HG02938 (cell line): ENCODE results near the gene PPP1R15A.
"Not testable (repeated sequence)": the region's sequence is repeated elsewhere in the genome, so short reads cannot be mapped to it uniquely, and the experiment has no call there.

Source experiments
- ATAC-seq: cut with Tn5 transposase; IDR thresholded peaks from one replicate; pipeline ENCODE4 v1.9.1; 2021; ENCODE audit warnings: mild to moderate bottlenecking, moderate library complexity; ENCODE audit not compliant: unreplicated experiment

Gene PPP1R15A

DNA sequence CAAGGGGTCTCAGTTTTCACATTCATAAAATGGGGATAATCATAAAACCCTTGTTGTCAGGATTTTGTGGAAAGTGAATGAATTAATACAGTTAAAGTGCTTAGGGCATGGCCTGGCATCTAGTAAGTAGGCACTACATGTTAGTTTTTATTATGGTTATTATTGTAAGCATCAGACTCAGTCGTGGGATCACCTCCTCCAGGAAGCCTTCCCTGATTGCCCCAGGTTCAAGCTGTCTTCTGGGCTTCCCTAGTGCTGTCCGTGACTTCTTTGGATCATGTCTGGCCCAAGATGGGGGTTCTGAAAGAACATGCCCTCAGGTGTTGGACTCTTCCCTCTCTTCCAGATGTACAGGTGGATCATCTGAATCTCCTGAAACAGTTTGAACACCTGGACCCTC is 38.6 kb downstream of the PPP1R15A start:
- ATAC-seq: no peak

DNA sequence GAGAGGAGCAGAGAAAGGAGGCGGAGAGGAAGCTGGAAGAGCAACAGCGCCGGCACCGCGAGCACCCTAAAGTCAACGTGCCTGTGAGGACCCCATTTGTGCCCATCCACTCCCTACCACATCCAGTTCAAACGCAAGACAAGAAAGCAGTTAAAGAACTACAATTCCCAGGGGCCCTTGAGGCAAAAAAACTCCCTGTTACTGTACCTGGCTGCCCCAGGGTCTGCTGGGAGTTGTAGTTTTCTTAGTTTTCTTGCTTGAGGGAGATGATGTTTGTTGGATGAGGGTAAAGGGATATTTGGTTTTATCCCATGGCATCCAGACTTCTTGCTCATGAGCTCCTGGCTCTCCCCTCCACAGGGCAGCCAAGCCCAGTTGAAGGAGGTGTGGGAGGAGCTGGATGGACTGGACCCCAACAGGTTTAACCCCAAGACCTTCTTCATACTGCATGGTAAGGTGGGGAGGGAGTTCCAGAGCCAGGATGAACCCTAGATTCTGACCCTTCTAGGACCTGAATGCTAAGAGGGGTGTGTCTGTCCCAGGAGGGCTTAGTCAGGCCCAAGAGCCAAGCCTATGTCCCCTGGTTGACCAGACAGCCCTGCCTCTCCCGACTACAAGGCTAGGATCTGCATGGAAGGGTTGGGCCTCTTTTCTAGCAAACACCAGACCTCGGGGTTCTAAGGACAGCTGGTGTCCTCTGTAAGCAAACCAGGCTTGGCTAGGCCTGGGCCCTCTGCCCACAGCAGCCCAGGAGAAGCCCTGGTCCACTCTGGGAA is 41.1 kb downstream of the PPP1R15A start:
- no peak for ATAC-seq

DNA sequence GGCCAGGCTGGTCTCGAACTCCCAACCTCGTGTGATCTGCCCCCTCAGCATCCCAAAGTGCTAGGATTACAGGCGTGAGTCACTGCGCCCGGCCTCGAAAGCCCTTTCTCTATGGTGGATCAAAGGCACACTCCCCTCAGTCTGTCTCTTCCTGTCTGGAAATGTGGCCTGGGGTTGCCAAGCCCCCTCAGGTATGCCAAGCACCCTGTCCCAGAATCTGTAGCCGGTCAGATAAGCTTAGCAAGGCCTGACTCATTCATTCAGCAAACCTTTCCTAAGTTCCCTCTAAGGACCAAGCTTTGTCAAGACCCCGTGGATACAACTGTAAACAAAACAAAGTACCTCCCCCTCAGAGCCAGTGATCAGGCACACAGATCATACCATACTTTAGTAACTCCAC is 42.0 kb downstream of the PPP1R15A start:
- ATAC-seq: no peak

DNA sequence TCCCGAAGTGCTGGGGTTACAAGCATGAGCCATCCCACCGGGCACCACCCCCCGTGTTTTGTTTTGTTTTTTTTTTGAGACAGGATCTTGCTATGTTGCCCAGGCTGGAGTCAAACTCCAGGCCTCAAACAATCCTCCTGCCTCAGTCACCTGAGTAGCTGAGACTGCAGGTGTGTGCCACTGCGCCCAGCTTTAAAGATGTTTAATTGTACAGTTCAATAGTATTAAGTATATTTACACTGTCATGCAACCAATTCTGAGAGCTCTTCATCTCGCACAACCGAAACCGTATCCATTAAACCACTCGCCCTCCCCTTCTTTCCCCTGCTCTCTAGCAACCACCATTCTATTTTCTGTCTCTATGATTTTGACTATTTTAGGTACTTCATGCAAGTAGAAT is 43.5 kb downstream of the PPP1R15A start:
- no peak for ATAC-seq

DNA sequence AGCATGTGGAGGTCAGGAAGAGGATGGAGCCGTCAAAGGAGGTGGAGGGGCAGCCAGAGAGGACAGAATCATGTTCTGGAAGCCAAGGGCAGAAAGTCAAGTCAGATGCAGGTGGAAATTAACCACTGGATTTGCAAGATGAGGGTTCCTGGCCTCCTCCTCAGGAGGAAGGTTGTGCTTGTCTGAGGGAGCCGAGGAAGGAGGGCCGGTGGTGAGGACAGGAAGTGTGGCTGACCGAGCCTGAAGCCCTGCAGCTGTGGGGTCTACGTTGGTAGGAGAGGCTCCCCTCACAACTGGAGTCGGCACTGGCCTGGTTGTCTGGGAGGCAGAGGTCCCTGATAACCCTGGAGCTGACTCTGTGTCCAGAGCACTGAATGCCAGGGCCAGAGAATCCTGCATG is 45.9 kb downstream of the PPP1R15A start:
- no peak for ATAC-seq

DNA sequence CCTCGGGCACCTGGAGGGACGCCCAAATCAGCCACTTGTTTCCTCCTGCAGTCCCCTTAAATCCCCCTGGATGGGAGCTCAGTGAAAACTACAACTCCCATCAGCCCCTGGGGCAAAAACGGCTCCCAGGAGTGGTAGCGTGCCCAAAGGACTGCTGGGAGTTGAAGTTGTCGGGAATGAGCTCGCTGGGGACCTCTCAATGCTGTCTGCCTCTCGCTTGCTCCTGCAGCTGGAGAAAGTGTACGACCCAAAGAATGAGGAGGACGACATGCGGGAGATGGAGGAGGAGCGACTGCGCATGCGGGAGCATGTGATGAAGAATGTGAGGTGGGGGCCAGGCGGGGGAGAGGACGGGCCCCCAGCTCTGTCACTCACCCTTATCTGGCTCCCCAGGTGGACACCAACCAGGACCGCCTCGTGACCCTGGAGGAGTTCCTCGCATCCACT is 46.6 kb downstream of the PPP1R15A start:
- no peak for ATAC-seq

DNA sequence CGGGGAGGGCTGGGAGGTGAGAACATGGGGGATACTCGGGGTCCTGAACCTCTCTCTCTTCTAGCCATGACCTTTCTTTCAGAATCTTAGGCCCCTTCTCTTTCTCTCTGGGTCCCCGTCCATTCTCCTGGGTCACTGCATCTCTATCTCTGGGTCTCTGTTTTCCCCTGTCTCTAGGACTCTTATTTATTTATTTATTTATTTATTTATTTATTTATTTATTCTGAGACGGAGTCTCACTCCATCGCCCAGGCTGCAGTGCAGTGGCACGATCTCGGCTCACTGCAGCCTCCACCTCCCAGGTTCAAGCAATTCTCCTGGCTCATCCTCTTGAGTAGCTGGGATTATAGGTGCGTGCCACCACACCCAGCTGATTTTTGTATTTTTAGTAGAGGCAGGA is 47.0 kb downstream of the PPP1R15A start:
- ATAC-seq: not testable (repeated sequence)

DNA sequence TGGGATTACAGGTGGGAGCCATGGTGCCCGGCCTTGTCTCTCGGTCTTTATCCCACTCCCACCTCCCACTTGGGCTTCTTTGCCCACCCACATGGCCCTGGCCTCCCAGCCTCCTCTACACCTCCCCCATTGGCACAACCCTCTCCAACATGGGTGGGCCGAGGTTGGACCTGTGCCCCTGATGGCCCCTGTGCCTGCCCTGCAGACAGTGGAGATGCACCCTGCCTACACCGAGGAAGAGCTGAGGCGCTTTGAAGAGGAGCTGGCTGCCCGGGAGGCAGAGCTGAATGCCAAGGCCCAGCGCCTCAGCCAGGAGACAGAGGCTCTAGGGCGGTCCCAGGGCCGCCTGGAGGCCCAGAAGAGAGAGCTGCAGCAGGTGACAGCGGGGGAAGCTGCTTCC is 48.7 kb downstream of the PPP1R15A start:
- ATAC-seq: no peak

DNA sequence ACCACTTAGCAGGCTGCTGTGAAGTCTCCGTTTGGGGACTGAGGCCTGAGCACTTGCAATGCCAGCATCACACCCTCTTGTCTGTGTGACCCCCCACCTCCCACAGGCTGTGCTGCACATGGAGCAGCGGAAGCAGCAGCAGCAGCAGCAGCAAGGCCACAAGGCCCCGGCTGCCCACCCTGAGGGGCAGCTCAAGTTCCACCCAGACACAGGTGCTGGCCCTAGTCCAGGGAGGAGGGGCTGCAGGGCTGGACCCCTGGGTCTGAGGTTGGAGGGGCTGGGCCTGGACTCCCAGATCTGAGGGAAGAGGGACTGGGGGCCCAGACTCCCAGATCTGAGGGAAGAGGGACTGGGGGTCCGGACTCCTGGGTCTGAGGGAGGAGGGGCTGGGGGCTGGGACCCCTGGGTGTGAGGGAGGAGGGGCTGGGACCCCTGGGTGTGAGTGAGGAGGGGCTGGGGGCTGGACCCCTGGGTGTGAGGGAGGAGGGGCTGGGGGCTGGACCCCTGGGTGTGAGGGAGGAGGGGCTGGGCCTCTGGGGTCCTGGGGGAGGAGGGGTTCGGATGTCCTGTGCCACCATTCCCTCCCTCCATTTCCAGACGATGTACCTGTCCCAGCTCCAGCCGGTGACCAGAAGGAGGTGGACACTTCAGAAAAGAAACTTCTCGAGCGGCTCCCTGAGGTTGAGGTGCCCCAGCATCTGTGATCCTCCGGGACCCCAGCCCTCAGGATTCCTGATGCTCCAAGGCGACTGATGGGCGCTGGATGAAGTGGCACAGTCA is 49.7 kb downstream of the PPP1R15A start:
- no peak for ATAC-seq

DNA sequence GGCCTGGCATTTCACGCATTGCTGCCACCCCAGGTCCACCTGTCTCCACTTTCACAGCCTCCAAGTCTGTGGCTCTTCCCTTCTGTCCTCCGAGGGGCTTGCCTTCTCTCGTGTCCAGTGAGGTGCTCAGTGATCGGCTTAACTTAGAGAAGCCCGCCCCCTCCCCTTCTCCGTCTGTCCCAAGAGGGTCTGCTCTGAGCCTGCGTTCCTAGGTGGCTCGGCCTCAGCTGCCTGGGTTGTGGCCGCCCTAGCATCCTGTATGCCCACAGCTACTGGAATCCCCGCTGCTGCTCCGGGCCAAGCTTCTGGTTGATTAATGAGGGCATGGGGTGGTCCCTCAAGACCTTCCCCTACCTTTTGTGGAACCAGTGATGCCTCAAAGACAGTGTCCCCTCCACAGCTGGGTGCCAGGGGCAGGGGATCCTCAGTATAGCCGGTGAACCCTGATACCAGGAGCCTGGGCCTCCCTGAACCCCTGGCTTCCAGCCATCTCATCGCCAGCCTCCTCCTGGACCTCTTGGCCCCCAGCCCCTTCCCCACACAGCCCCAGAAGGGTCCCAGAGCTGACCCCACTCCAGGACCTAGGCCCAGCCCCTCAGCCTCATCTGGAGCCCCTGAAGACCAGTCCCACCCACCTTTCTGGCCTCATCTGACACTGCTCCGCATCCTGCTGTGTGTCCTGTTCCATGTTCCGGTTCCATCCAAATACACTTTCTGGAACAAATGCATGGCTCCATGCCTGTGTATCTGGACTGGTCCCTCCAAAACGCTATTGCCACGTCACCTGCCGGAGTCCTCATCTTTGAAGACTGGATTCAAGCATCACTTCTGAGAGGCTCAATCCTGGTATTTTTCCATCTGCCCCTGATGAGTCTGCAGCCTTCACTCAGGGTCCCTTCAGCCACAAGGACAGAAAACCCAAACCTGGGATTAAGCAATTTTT is 50.6 kb downstream of the PPP1R15A start:
- no peak for ATAC-seq

DNA sequence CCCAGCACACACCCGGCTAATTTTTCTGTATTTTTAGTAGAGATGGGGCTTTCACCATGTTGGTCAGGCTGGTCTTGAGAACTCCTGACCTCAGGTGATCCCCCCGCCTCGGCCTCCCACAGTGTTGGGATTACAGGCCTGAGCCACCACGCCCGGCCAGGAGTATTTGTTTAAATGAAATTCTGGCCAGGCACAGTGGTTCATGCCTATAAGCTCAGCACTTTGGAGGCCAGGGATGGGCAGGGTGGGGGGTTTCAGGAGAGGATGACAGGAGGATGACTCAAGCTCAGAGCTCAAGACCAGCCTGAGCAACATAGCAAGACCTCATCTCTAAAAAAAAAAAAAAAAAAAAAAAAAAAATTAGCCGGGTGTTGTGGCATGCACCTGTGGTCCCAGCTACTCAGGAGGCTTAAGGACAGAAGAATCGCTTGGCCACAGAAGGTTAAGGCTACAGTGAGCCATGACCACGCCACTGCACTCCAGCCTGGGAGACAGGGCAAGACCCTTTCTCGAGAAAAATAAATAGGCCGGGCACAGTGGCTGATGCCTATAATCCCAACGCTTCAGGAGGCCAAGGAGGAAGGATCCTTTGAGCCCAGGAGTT is 53.1 kb downstream of the PPP1R15A start:
- no peak for ATAC-seq
